Tibial nerve (tissue), 4 donors: Measurements from ENCODE around the gene CCDC85C.

ENCODE experiments used
- CTCF ChIP-seq, 5 experiments: fragments of 200-600 bp in 3 of 5; fragments of 450-650 bp in 2 of 5; sonication (generic) in 3 of 5; IDR thresholded peaks; one replicate each; pipeline ENCODE4 v1.5.1; 2016 to 2019; ENCODE audit warnings: antibody characterized with exemption in 5 of 5, mild to moderate bottlenecking in 3 of 5, moderate library complexity in 2 of 5
- EP300 ChIP-seq, 2 donors: sonication (generic); formaldehyde crosslinking; IDR thresholded peaks; one replicate each; pipeline ENCODE4 v1.6.1; 2017; ENCODE audit warnings: antibody characterized with exemption in 2 of 2, mild to moderate bottlenecking in 1 of 2
- POLR2A ChIP-seq, 2 donors: fragments of 450-650 bp; IDR thresholded peaks; one replicate each; pipeline ENCODE4 v1.6.1; 2017; ENCODE audit warnings: antibody characterized with exemption in 2 of 2, mild to moderate bottlenecking in 2 of 2, moderate library complexity in 2 of 2

- TF ChIP-seq POLR2A (IDR thresholded peaks at IDR 0.05) (no peak), CTCF (IDR thresholded peaks at IDR 0.05) (no peak), EP300 (IDR thresholded peaks at IDR 0.05) (no peak)
These were observed 4.6 kb downstream of the CCDC85C start for GRCh38 chr14:99599393-99599792.
